KMS-11 (cell line): ENCODE data around the gene ZNF207.

ENCODE experiments used
- H2AFZ ChIP-seq: fragments of 200-600 bp; sonication (generic); 2 replicates; pipeline ENCODE4 v1.6.1; 2016; ENCODE audit warnings: antibody characterized with exemption, mixed run types, low read depth
- H3K27ac ChIP-seq: fragments of 200-600 bp; sonication (generic); 2 replicates; pipeline ENCODE4 v1.6.1; 2016; ENCODE audit warnings: mild to moderate bottlenecking, mixed run types
- H3K27me3 ChIP-seq: fragments of 200-600 bp; sonication (generic); 2 replicates; pipeline ENCODE4 v1.6.1; 2017; ENCODE audit warnings: mild to moderate bottlenecking, low read depth, mixed run types, moderate library complexity; ENCODE audit not compliant: insufficient read depth
- H3K36me3 ChIP-seq: fragments of 200-600 bp; sonication (generic); 2 replicates; pipeline ENCODE4 v1.6.1; 2017; ENCODE audit warnings: mild to moderate bottlenecking, mixed run types; ENCODE audit not compliant: insufficient read depth
- H3K4me1 ChIP-seq: fragments of 200-600 bp; sonication (generic); 2 replicates; pipeline ENCODE4 v1.6.1; 2016; ENCODE audit warnings: mild to moderate bottlenecking, low read depth, mixed run types; ENCODE audit not compliant: poor library complexity, severe bottlenecking
- H3K4me2 ChIP-seq: fragments of 200-600 bp; sonication (generic); 2 replicates; pipeline ENCODE4 v1.7.0; 2016; ENCODE audit warnings: mild to moderate bottlenecking, mixed run types
- H3K4me3 ChIP-seq: fragments of 200-600 bp; sonication (generic); IDR thresholded peaks from 2 replicates; pipeline ENCODE4 v1.6.1; 2017; ENCODE audit warnings: low read depth, low read length, mixed read lengths; ENCODE audit not compliant: insufficient read depth
- H3K79me2 ChIP-seq: fragments of 200-600 bp; sonication (generic); 2 replicates; pipeline ENCODE4 v1.6.1; 2016; ENCODE audit warnings: low read depth, mixed run types; ENCODE audit not compliant: insufficient read depth
- H3K9ac ChIP-seq: fragments of 200-600 bp; sonication (generic); 2 replicates; pipeline ENCODE4 v1.6.1; 2016; ENCODE audit warnings: mild to moderate bottlenecking, mixed run types
- H4K20me1 ChIP-seq: fragments of 200-600 bp; sonication (generic); 2 replicates; pipeline ENCODE4 v1.6.1; 2016; ENCODE audit warnings: mild to moderate bottlenecking, mixed run types; ENCODE audit not compliant: insufficient read depth
- TF ChIP-seq, protein P1 (sequence below): fragments of 200-600 bp; sonication (generic); conservative IDR thresholded peaks from 2 replicates; pipeline ENCODE4 v1.6.1; 2017; ENCODE audit warnings: low read depth, mild to moderate bottlenecking, antibody characterized with exemption, low read length, moderate library complexity, mixed read lengths

Gene ZNF207

DNA sequence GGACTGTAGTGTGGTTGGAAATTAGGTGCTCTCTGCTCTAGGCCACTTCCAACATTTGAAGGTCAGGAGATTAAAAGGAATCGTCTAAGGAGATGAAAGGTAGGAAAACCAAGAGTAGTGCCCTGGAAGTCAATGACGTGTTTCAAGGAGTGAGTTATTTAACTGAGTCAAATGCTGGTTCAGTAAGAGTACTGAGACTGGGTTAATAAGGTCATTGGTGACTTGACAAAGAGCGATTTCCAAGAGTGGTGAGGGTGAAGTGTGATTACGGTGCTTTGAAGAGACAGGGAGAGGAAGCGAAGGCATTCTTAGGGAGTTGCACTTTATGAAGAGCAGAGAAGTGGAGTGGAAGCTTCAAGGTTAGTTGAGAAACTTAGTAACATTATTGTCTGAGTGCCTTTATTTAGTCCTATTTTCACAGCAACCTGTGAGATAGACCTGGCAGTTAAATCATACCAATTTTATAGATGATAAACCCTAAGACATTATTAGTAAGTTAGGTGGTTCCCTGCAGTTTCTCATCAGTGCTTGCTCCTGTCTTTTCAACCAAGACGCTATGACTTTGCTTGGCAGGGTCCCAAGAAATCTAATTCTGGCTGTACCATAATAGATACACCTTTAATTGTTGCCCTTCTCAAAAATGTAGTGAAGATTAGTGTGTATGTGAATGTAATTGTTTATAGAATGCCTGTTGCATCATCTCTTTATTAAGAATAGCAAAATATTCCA, 5.9 kb downstream of the ZNF207 start:
- H4K20me1 ChIP-seq = peaks cover 81% of the 10 kb centered on the region
- H3K4me1 ChIP-seq = peaks cover 69% of the 10 kb centered on the region
- no peak overlapping the region for H3K9ac ChIP-seq
- H2AFZ ChIP-seq = no peak overlapping the region
- peaks cover 97% of the 10 kb centered on the region for H3K79me2 ChIP-seq
- H3K36me3 ChIP-seq = peaks cover 49% of the 10 kb centered on the region; the same call in 1 of the 2 replicates
- TF ChIP-seq, protein P1, sequence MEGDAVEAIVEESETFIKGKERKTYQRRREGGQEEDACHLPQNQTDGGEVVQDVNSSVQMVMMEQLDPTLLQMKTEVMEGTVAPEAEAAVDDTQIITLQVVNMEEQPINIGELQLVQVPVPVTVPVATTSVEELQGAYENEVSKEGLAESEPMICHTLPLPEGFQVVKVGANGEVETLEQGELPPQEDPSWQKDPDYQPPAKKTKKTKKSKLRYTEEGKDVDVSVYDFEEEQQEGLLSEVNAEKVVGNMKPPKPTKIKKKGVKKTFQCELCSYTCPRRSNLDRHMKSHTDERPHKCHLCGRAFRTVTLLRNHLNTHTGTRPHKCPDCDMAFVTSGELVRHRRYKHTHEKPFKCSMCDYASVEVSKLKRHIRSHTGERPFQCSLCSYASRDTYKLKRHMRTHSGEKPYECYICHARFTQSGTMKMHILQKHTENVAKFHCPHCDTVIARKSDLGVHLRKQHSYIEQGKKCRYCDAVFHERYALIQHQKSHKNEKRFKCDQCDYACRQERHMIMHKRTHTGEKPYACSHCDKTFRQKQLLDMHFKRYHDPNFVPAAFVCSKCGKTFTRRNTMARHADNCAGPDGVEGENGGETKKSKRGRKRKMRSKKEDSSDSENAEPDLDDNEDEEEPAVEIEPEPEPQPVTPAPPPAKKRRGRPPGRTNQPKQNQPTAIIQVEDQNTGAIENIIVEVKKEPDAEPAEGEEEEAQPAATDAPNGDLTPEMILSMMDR = no peak
- H3K4me2 ChIP-seq = peak overlapping the region; percentile 1; the same call in 1 of the 2 replicates
- no peak overlapping the region; the same call in 1 of the 2 replicates for H3K27ac ChIP-seq
- no peaks in the 10 kb centered on the region for H3K27me3 ChIP-seq
- no peak overlapping the region for H3K4me3 ChIP-seq

DNA sequence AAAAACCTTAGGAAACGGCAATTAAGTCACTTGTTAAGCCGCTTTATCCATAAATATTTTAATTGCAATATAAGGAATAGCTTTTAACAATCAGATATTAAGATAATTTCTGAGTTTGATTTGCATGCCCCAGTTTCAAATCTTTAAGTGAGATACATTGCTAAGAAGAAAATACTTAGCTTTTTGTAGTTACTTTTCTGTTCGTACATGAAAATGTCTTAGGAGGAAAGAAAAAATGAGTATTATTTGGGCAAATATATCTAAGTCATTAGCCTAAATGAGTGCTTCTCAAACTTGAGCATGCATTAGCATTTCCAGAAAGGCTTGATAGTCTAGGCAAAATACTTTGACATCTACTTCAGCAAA, 6.4 kb downstream of the ZNF207 start:
- Histone ChIP-seq H3K4me2 (no peak overlapping the region), H3K9ac (no peak overlapping the region), H3K79me2 (peaks cover 97% of the 10 kb centered on the region)

DNA sequence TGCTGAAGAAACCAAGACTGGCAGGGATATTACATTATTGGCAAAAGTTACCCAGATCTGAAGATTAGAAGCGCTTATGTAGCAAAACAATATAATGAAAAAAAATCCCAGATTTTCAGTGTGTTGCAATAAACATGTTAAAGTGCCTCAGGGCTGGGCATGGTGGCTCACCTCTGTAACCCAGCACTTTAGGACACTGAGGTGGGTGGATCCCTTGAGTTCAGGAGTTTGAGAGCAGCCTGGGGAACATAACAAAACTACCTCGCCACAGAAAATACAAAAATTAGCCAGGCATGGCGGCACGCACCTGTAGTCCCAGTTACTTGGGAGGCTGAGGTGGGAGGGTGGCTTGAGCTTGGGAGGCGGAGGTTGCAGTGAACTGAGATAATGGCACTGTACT, 6.8 kb downstream of the ZNF207 start:
- Histone ChIP-seq H3K79me2 (peaks cover 97% of the 10 kb centered on the region), H3K4me1 (peaks cover 64% of the 10 kb centered on the region), H3K27me3 (no peaks in the 10 kb centered on the region), H3K36me3 (peaks cover 52% of the 10 kb centered on the region; the same call in 1 of the 2 replicates), H3K4me2 (no peak overlapping the region), H4K20me1 (peaks cover 74% of the 10 kb centered on the region), H3K27ac (no peak overlapping the region), H3K4me3 (no peak overlapping the region), H3K9ac (no peak overlapping the region), H2AFZ (no peak overlapping the region)
- TF ChIP-seq, protein P1 = no peak

More for the DNA sequence above, 6.4 kb downstream of the ZNF207 start:
- TF ChIP-seq, protein P1 = no peak
- Histone ChIP-seq H2AFZ (no peak overlapping the region), H3K4me3 (no peak overlapping the region), H3K36me3 (peaks cover 52% of the 10 kb centered on the region; the same call in 1 of the 2 replicates), H3K4me1 (peaks cover 68% of the 10 kb centered on the region), H3K27ac (no peak overlapping the region), H3K27me3 (no peaks in the 10 kb centered on the region), H4K20me1 (peaks cover 77% of the 10 kb centered on the region)

DNA sequence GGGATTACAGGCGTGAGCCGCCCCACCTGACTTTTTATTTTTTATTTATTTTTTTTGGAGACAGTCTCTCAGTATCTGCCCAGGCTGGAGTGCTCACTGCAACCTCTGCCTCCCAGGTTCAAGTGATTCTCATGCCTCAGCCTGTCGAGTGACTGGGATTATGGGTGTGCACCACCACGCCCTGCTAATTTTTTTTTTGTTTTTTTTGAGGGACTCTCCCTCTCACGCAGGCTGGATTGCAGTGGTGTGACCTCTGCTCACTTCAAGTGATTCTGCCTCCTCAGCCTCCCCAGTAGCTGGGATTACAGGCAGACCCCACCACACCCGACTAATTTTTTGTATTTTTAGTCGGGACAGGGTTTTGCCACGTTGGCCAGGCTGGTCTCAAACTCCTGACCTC, 7.7 kb downstream of the ZNF207 start:
- Histone ChIP-seq H3K27me3 (no peaks in the 10 kb centered on the region), H3K4me3 (no peak overlapping the region), H4K20me1 (peaks cover 66% of the 10 kb centered on the region), H3K4me1 (peaks cover 55% of the 10 kb centered on the region), H3K9ac (no peak overlapping the region), H3K4me2 (no peak overlapping the region), H3K36me3 (peaks cover 53% of the 10 kb centered on the region; the same call in 1 of the 2 replicates), H3K79me2 (peaks cover 97% of the 10 kb centered on the region), H2AFZ (no peak overlapping the region), H3K27ac (no peak overlapping the region)
- TF ChIP-seq, protein P1 = no peak
